SHP77 (cell line): ENCODE data around the gene OR51I1.

ENCODE experiments used
- DNase-seq, 2 experiments: peaks; one replicate each; lab custom pipeline; 2025; lab: John Stamatoyannopoulos, UW

The OR51I1 gene

GRCh38 chr11:5441414-5441813 is at the start of gene OR51I1:
Gene OR51I1 (minus strand): TSS chr11:5441514. CDS start chr11:5441514, 0 bp downstream.
- DNase-seq: no peak

- no peak for DNase-seq
Observed at GRCh38 chr11:5489576-5490357, 48.5 kb upstream of the OR51I1 start.

- no peak for DNase-seq
Observed at GRCh38 chr11:5488798-5489399, 47.6 kb upstream of the OR51I1 start.

- no peak for DNase-seq
Observed at GRCh38 chr11:5488385-5488784, 47.1 kb upstream of the OR51I1 start, which contains the start of gene OR52D1. Gene OR52D1 (plus strand): TSS chr11:5488685. CDS start chr11:5488707, 22 bp downstream.

- DNase-seq: no peak
Observed at GRCh38 chr11:5486421-5486820, 45.1 kb upstream of the OR51I1 start.

GRCh38 chr11:5486003-5486402 is 44.7 kb upstream of the OR51I1 start:
- no peak for DNase-seq

- no peak for DNase-seq
Observed at GRCh38 chr11:5476186-5476819, 35.0 kb upstream of the OR51I1 start.

- DNase-seq: no peak
Observed at GRCh38 chr11:5473921-5474320, 32.6 kb upstream of the OR51I1 start.

- DNase-seq: no peak
Observed at GRCh38 chr11:5467527-5467926, 26.2 kb upstream of the OR51I1 start.

- DNase-seq: no peak
Observed at GRCh38 chr11:5460983-5461621, 19.8 kb upstream of the OR51I1 start.

- no peak for DNase-seq
Observed at GRCh38 chr11:5449432-5449831, 8.1 kb upstream of the OR51I1 start.

GRCh38 chr11:5449023-5449422 is 7.7 kb upstream of the OR51I1 start, which contains the start of gene OR51I2:
Gene OR51I2 (plus strand): TSS chr11:5449323. CDS start chr11:5453489, 4,166 bp downstream.
- no peak for DNase-seq

GRCh38 chr11:5443835-5444393 is 2.6 kb upstream of the OR51I1 start:
- DNase-seq: no peak

- no peak for DNase-seq
Observed at GRCh38 chr11:5423131-5423530, 18.2 kb downstream of the OR51I1 start.

GRCh38 chr11:5421811-5422210 is 19.5 kb downstream of the OR51I1 start, which contains the start of gene OR51Q1:
Gene OR51Q1 (plus strand): TSS chr11:5422111. CDS start chr11:5422201, 90 bp downstream.
- DNase-seq: no peak

- no peak for DNase-seq
Observed at GRCh38 chr11:5420993-5421392, 20.3 kb downstream of the OR51I1 start.

- no peak for DNase-seq
Observed at GRCh38 chr11:5405173-5405572, 36.1 kb downstream of the OR51I1 start.

- no peak for DNase-seq
Observed at GRCh38 chr11:5398936-5399335, 42.4 kb downstream of the OR51I1 start.

GRCh38 chr11:5394091-5394490 is 47.2 kb downstream of the OR51I1 start:
- no peak for DNase-seq
